ENCODE measurements around the gene FOXC1.

The FOXC1 gene

DNA sequence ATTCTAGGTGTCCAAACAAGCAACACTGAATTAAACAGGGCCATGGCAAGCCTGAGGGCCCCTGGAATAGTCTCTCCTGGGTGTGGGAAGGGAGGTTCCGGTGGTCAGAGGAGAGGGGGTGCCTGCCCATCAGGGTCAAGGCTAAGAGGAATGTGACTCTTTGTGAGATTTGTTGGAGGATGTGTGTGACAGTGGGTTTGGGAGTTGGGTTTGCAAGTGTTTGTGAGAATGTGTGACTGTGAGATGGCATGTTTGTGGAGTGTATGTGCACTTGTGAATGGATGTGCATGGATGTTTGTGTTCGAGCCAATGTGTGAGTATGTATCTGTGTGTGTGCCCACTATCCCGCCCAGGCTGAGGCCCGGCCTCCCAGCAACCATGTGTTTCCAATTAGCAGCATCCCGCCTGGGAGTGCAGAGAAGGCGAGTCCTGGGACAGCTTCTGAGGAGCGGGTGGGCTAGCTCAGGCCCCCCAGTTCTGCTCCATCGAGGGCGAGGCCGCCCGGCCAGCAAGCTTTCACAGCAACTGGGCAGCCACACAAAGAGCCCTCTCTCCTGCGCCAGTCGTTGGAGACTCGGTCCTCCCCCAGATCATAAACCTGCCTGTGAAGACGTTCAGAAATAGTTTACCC, 12.6 kb downstream of the FOXC1 start:
- Histone ChIP-seq H3K79me2 (ENCODE audit: control insufficient read depth, low read length) (no peaks in the 10 kb centered on the region), H3K36me3 (ENCODE audit: control insufficient read depth, low read length) (no peaks in the 10 kb centered on the region), H3K27ac (ENCODE audit: low read depth, low read length) (no peak overlapping the region), H4K20me1 (ENCODE audit: control insufficient read depth, insufficient read depth, low read depth, low read length) (peaks cover 4% of the 10 kb centered on the region; the same call in 1 of the 2 replicates), H3K4me1 (ENCODE audit: control insufficient read depth, low read length) (no peaks in the 10 kb centered on the region), H3K4me3 (ENCODE audit: low read length) (no peak overlapping the region), H3K9me2 (replicated peaks; ENCODE audit: control insufficient read depth, low read length) (no peaks in the 10 kb centered on the region), H3K27me3 (ENCODE audit: control insufficient read depth, low read length) (peaks cover 4% of the 10 kb centered on the region; the same call in 1 of the 2 replicates), H3F3A (ENCODE audit: control insufficient read depth, insufficient read depth) (no peaks in the 10 kb centered on the region), H3K4me2 (ENCODE audit: low read length) (no peak overlapping the region), H3K9me3 (ENCODE audit: control insufficient read depth, insufficient read depth, low read length) (no peaks in the 10 kb centered on the region)
- TF ChIP-seq, protein P1, sequence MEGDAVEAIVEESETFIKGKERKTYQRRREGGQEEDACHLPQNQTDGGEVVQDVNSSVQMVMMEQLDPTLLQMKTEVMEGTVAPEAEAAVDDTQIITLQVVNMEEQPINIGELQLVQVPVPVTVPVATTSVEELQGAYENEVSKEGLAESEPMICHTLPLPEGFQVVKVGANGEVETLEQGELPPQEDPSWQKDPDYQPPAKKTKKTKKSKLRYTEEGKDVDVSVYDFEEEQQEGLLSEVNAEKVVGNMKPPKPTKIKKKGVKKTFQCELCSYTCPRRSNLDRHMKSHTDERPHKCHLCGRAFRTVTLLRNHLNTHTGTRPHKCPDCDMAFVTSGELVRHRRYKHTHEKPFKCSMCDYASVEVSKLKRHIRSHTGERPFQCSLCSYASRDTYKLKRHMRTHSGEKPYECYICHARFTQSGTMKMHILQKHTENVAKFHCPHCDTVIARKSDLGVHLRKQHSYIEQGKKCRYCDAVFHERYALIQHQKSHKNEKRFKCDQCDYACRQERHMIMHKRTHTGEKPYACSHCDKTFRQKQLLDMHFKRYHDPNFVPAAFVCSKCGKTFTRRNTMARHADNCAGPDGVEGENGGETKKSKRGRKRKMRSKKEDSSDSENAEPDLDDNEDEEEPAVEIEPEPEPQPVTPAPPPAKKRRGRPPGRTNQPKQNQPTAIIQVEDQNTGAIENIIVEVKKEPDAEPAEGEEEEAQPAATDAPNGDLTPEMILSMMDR (IDR thresholded peaks at IDR 0.05; ENCODE audit: low read depth, low read length, poor library complexity, severe bottlenecking), result no peak
- TF ChIP-seq EZH2phosphoT487 (IDR thresholded peaks at IDR 0.05; ENCODE audit: borderline replicate concordance, low read length), result no peak

DNA sequence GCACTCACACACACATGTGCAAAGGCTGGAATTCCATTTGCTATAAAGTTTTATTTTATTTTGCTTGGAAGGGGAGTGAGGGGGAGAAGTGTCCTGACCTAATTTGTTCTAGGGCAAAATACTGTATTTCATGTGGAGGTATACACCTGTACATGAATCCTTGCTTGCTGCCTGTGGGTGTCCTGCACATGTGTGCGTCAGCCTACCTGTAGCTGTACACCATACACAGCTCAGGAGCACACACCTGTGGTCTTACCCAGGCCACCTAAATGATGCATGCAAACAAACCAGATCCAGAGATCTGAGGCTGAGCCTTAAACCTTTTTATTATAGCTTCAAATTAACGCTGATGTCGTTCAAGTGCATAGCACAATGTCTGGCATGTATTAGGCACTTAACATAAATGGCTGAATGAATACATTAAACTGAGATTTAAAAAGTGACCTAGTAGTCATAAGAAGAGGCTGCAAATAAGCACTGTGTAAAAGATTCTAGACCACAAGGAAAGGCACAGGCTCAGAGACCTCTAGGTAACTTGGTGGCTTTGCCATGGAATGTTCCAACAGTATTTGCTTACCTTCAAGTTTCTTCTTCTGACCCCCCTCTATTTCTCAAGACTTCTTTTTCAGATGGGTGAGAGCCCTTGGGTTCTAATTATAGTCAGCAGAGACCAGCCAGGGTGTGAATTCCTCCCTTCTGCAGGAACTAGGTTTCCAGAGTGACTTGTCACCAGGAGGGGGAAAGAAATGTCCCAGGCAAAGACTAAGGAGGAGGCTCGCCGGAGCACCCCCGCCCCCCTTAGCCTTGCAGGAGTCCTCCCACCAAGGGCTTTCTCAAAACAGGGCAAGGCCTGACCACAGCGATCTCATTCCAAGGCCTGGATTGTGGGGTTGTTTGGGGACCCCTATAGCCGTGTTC, 13.4 kb downstream of the FOXC1 start:
- Histone ChIP-seq H3K36me3 (ENCODE audit: control insufficient read depth, low read length) (no peaks in the 10 kb centered on the region), H3K9me3 (ENCODE audit: control insufficient read depth, insufficient read depth, low read length) (no peaks in the 10 kb centered on the region), H4K20me1 (ENCODE audit: control insufficient read depth, insufficient read depth, low read depth, low read length) (peaks cover 4% of the 10 kb centered on the region; the same call in 1 of the 2 replicates), H3K27me3 (ENCODE audit: control insufficient read depth, low read length) (peaks cover 4% of the 10 kb centered on the region; the same call in 1 of the 2 replicates), H3K4me2 (ENCODE audit: low read length) (no peak overlapping the region), H3K4me3 (ENCODE audit: low read length) (no peak overlapping the region), H3K9me2 (replicated peaks; ENCODE audit: control insufficient read depth, low read length) (no peaks in the 10 kb centered on the region), H3K27ac (ENCODE audit: low read depth, low read length) (no peak overlapping the region), H3F3A (ENCODE audit: control insufficient read depth, insufficient read depth) (no peaks in the 10 kb centered on the region), H3K79me2 (ENCODE audit: control insufficient read depth, low read length) (no peaks in the 10 kb centered on the region), H3K4me1 (ENCODE audit: control insufficient read depth, low read length) (no peaks in the 10 kb centered on the region)
- TF ChIP-seq, protein P1 (IDR thresholded peaks at IDR 0.05; ENCODE audit: low read depth, low read length, poor library complexity, severe bottlenecking), result no peak
- TF ChIP-seq EZH2phosphoT487 (IDR thresholded peaks at IDR 0.05; ENCODE audit: borderline replicate concordance, low read length), result no peak

DNA sequence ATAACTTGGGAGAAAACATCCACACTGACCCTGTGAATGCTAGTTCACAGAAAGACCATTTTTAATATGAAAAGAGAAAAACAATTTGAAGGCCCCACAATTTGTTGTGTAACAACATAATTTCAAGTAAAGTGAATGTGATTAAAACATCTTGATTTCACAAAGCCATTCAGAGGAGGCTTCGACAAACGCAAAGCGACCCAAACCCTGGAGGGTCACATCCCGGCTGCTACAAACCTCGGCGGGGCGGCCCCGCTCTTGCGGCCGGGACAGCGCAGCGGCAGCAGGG, 14.0 kb downstream of the FOXC1 start:
- H3K27ac ChIP-seq (ENCODE audit: low read depth, low read length), result no peak overlapping the region
- H4K20me1 ChIP-seq (ENCODE audit: control insufficient read depth, insufficient read depth, low read depth, low read length), result peaks cover 4% of the 10 kb centered on the region; the same call in 1 of the 2 replicates
- peaks cover 4% of the 10 kb centered on the region; the same call in 1 of the 2 replicates for H3K27me3 ChIP-seq (ENCODE audit: control insufficient read depth, low read length)
- no peaks in the 10 kb centered on the region for H3K36me3 ChIP-seq (ENCODE audit: control insufficient read depth, low read length)
- no peak overlapping the region for H3K4me2 ChIP-seq (ENCODE audit: low read length)
- no peaks in the 10 kb centered on the region for H3K9me2 ChIP-seq (replicated peaks; ENCODE audit: control insufficient read depth, low read length)
- TF ChIP-seq, protein P1 (IDR thresholded peaks at IDR 0.05; ENCODE audit: low read depth, low read length, poor library complexity, severe bottlenecking), result no peak
- no peaks in the 10 kb centered on the region for H3K4me1 ChIP-seq (ENCODE audit: control insufficient read depth, low read length)
- H3K4me3 ChIP-seq (ENCODE audit: low read length), result no peak overlapping the region
- no peaks in the 10 kb centered on the region for H3K79me2 ChIP-seq (ENCODE audit: control insufficient read depth, low read length)
- H3F3A ChIP-seq (ENCODE audit: control insufficient read depth, insufficient read depth), result no peaks in the 10 kb centered on the region
- no peaks in the 10 kb centered on the region for H3K9me3 ChIP-seq (ENCODE audit: control insufficient read depth, insufficient read depth, low read length)
